ENCODE results near the gene NDOR1. TPM values are rescaled to one million over a fixed set of nuclear protein-coding genes. Genes with fewer than 3 reads are reported as not detected.

NDOR1 gene
- total RNA-seq, 1 donor from 2014 or later: 27.0 TPM

GRCh38 chr9:137216188-137216965 lies 10.9 kb downstream of the NDOR1 start:
- no peak overlapping the region for H3K27ac ChIP-seq
- H3K4me1 ChIP-seq: peaks cover 1 to 3% of the 10 kb centered on the region in 2 donors
- TF ChIP-seq CTCF (IDR thresholded peaks at IDR 0.05): no peak
- no peaks in the 10 kb centered on the region for H3K27me3 ChIP-seq
- H3K36me3 ChIP-seq: no peaks in the 10 kb centered on the region
- no peak for DNase-seq (ENCODE audit: low spot score in 2 of 2)
- intact Hi-C loops (cut with DNase I): no loop called here
- no peak overlapping the region for H3K4me3 ChIP-seq
- no peaks in the 10 kb centered on the region for H3K9me3 ChIP-seq

GRCh38 chr9:137217276-137218211 lies 12.0 kb downstream of the NDOR1 start:
- intact Hi-C loops (cut with DNase I): no loop called here
- H3K27ac ChIP-seq: no peak overlapping the region

GRCh38 chr9:137218212-137218753 lies 12.8 kb downstream of the NDOR1 start:
- H3K27ac ChIP-seq: no peak overlapping the region
- peaks cover 5 to 14% of the 10 kb centered on the region in 2 donors for H3K4me1 ChIP-seq
- H3K27me3 ChIP-seq: no peaks in the 10 kb centered on the region
- no peak for TF ChIP-seq CTCF (IDR thresholded peaks at IDR 0.05)
- intact Hi-C loops (cut with DNase I): no loop called here
- H3K4me3 ChIP-seq: peak overlapping the region in 1 of 2 donors; percentile 30
- H3K36me3 ChIP-seq: no peaks in the 10 kb centered on the region
- DNase-seq (ENCODE audit: low spot score in 2 of 2): no peak
- H3K9me3 ChIP-seq: no peaks in the 10 kb centered on the region

More at GRCh38 chr9:137217276-137218211, 12.0 kb downstream of the NDOR1 start:
- TF ChIP-seq CTCF (IDR thresholded peaks at IDR 0.05): no peak
- no peak for DNase-seq (ENCODE audit: low spot score in 2 of 2)
- Histone ChIP-seq H3K4me3 (peak overlapping the region in 1 of 2 donors; percentile 30), H3K36me3 (no peaks in the 10 kb centered on the region), H3K4me1 (peaks cover 5 to 10% of the 10 kb centered on the region in 2 donors), H3K9me3 (no peaks in the 10 kb centered on the region), H3K27me3 (no peaks in the 10 kb centered on the region)

- intact Hi-C loops (cut with DNase I): no loop called here
- no peaks in the 10 kb centered on the region for H3K36me3 ChIP-seq
- DNase-seq (ENCODE audit: low spot score in 2 of 2): no peak
- peaks cover 5 to 14% of the 10 kb centered on the region in 2 donors for H3K4me1 ChIP-seq
- TF ChIP-seq CTCF (IDR thresholded peaks at IDR 0.05): no peak
- H3K4me3 ChIP-seq: no peak overlapping the region
- no peaks in the 10 kb centered on the region for H3K27me3 ChIP-seq
- no peak overlapping the region for H3K27ac ChIP-seq
- H3K9me3 ChIP-seq: no peaks in the 10 kb centered on the region
These were observed 13.3 kb downstream of the NDOR1 start for GRCh38 chr9:137218754-137219271.

- no peak overlapping the region for H3K27ac ChIP-seq
- H3K27me3 ChIP-seq: no peaks in the 10 kb centered on the region
- no peak for TF ChIP-seq CTCF (IDR thresholded peaks at IDR 0.05)
- no peak for DNase-seq (ENCODE audit: low spot score in 2 of 2)
- no peaks in the 10 kb centered on the region for H3K9me3 ChIP-seq
- H3K4me3 ChIP-seq: no peak overlapping the region
- H3K4me1 ChIP-seq: peaks cover 5 to 19% of the 10 kb centered on the region in 2 donors
- intact Hi-C loops (cut with DNase I): loop anchor here (10.0 kb wide), 1 partner anchor 425 kb away; the partner anchor contains the start of genes CCDC183 and TMEM141
- H3K36me3 ChIP-seq: no peaks in the 10 kb centered on the region
These were observed 14.3 kb downstream of the NDOR1 start for GRCh38 chr9:137219757-137220316.

Data from ascending aorta (tissue), 2 donors.